Activated T-cell treated with anti-CD3 and anti-CD28 coated beads, Interleukin-2, amount 50 U/mL, for 72 hours (primary cell): Measurements from ENCODE around the gene PAX3. TPM values are rescaled to one million over a fixed set of nuclear protein-coding genes. Genes with fewer than 3 reads are reported as not detected.
A peak's percentile ranks its signal among the peaks of the same experiment; 100 is the strongest.

ENCODE experiments used
- ATAC-seq, 2 donors: fragments of 150-1000 bp; cut with Tn5 transposase; replicated peaks in 1 of 2; 2 replicates each; pipeline ENCODE4 v1.10.0; 2021; ENCODE audit warnings: moderate library complexity in 2 of 2, mild to moderate bottlenecking in 1 of 2
- DNase-seq, 2 donors: peaks; one replicate each; pipeline ENCODE4 v3.0.0; 2021 to 2022; ENCODE audit warnings: mixed read lengths in 1 of 2
- H3K27ac Mint-ChIP-seq: one replicate; pipeline ENCODE4 v1.8.0; 2022; ENCODE audit warnings: mild to moderate bottlenecking, moderate library complexity, mixed read lengths
- H3K27me3 Mint-ChIP-seq: one replicate; pipeline ENCODE4 v1.8.0; 2022; ENCODE audit warnings: low read depth, mixed read lengths
- H3K36me3 Mint-ChIP-seq, 2 donors: one replicate each; pipeline ENCODE4 v1.8.0; 2022; ENCODE audit warnings: mixed read lengths in 2 of 2, mild to moderate bottlenecking in 1 of 2; ENCODE audit not compliant: insufficient read depth in 2 of 2
- H3K4me1 Mint-ChIP-seq: one replicate; pipeline ENCODE4 v1.8.0; 2022; ENCODE audit warnings: low read depth, mixed read lengths
- H3K4me3 Mint-ChIP-seq, 2 donors: one replicate each; pipeline ENCODE4 v1.8.0; 2022; ENCODE audit warnings: mild to moderate bottlenecking in 2 of 2, mixed read lengths in 2 of 2, moderate library complexity in 2 of 2
- H3K9me3 Mint-ChIP-seq, 2 donors: one replicate each; pipeline ENCODE4 v1.8.0; 2022; ENCODE audit warnings: mixed read lengths in 2 of 2
- total RNA-seq, 2 donors: library from RNA; stranded (reverse); gene quantifications; one replicate each; pipeline ENCODE4 v1.2.3, GENCODE V29; 2022

PAX3 gene
- total RNA-seq, 2 donors from 2014 or later, result not detected

DNA sequence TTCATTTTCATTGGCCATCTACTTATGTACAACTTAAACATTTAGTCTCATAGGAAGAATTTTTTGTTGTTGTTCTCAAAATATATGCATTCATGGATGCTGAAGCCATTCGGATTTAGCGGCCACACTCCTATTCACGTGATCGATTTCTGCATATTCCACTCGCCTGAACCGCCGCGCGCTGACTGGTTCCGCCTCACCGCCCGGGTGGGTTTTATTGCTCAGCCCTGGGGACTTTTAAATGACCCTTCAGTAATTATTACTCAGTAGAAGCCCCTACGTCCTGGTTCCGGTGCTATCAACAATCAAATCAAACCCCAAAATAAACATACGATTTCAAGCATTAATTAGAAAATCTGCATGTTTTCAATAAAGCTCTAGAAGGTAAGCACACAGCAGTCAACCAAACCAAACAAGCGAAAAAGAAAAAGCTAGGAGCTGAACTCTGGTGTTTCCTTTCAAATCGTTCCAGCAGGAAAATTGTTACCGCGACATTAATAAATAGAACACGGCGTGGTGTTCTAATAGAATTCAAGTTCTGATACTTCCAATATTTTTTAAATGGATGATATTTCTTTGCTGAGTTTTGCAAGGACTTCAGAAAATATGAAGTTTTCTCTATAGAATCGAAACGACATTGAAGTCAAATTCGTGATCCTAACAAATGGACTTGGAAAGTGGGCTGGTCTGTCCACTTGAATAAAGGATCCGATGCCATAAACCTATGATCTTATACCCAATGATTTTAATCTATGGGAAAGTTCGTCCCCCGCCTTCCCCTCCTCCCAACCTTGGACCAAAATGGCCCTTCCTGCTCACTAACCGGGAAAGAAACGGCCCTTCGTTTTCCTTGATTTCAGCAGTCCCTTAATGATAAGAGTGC is 9.3 kb downstream of the PAX3 start:
- Mint-ChIP-seq H3K4me3 (no peak overlapping the region), H3K27me3 (peaks cover 83% of the 10 kb centered on the region), H3K4me1 (peaks cover 14% of the 10 kb centered on the region), H3K36me3 (no peaks in the 10 kb centered on the region), H3K9me3 (no peaks in the 10 kb centered on the region), H3K27ac (peak overlapping the region; percentile 55)
- DNase-seq (no peak), ATAC-seq (no peak)

DNA sequence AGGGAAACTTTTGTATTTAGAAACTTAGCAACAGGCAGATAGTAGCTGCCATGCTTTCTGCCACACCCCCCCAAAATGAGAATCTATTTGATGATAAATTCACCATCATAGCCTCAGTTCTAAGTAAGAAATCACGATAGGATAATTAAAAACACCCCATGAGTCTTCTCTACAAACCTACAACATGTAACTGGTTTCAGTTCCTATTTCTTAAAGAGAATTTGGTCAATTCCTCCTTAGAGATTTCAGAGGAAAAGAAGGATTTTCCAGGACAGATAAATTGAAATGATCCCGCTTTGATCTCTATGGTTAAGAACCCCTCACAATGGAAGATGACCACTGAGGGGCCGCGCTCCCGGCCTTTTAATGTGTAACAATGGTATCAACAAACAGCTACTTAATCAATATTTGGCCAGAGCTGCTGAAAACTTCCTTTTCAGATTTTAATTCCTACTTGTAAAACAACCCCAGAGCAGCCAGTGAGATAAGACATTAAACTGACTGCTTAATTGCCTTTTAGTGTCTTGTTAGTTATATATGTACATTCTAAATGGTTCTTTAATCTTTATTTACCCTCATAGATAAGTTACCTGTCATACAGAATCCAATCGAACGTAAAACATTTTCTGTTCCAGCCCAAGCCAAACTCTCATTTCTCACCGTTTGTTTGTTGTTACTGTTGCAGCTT is 10.1 kb downstream of the PAX3 start:
- Mint-ChIP-seq H3K27me3 (peaks cover 75% of the 10 kb centered on the region), H3K9me3 (no peaks in the 10 kb centered on the region), H3K36me3 (no peaks in the 10 kb centered on the region), H3K27ac (peak overlapping the region; percentile 24), H3K4me3 (no peak overlapping the region), H3K4me1 (peaks cover 9% of the 10 kb centered on the region)
- ATAC-seq (no peak), DNase-seq (no peak)

DNA sequence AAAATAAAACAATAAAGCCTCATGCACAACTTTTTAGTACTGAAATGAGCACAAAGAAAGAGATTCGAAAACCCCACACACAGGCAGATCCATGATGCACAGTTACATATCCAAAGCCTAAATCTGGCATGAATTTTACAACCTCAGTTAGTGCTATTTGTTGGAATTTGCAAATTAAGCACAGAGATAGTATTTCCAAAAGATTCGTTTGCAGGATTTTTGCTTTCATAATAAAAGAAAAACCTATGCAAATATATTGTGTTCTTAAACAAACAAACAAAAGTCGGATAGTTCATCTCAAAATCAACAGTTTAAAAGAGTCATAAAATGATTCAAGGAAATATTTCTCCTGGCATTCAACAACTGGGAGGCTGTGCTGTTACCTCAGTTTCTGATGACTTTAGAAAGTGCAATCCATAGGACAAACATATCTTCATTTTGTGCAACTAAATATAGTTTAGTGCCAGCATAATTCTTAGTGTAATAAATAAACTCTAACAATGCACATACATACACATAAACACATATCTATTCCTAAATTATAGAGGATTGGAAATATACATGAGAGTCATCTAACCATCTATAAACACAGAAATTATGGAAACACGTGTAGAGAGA is 10.8 kb downstream of the PAX3 start:
- no peaks in the 10 kb centered on the region for H3K9me3 Mint-ChIP-seq
- H3K27me3 Mint-ChIP-seq, result peaks cover 68% of the 10 kb centered on the region
- DNase-seq (no peak), ATAC-seq (no peak)
- no peak overlapping the region for H3K4me3 Mint-ChIP-seq
- H3K27ac Mint-ChIP-seq, result no peak overlapping the region
- H3K36me3 Mint-ChIP-seq, result no peaks in the 10 kb centered on the region
- peaks cover 9% of the 10 kb centered on the region for H3K4me1 Mint-ChIP-seq

DNA sequence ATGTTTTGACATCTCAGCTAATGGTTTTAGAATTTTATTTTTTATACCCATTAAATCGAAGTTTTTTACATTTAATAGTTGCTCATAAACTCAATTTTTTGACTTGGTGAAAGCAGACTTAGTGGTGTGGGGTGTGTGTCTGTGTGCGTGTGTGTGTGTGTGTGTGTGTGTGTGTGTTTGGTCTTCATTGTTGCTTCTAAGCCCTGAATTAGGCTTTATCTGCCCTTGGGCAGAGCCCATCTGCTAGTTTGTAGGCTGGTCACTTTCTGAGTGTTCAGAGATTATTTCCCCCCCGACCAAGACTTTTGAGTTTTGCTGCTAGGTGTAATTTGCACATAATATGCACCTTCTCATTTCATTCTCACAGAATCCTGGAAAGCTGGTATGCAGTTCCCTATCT is 14.3 kb downstream of the PAX3 start:
- DNase-seq, result no peak
- H3K27me3 Mint-ChIP-seq, result peaks cover 34% of the 10 kb centered on the region
- no peaks in the 10 kb centered on the region for H3K36me3 Mint-ChIP-seq
- no peak overlapping the region for H3K27ac Mint-ChIP-seq
- no peaks in the 10 kb centered on the region for H3K4me1 Mint-ChIP-seq
- H3K9me3 Mint-ChIP-seq, result no peaks in the 10 kb centered on the region
- H3K4me3 Mint-ChIP-seq, result no peak overlapping the region
- ATAC-seq, result no peak

DNA sequence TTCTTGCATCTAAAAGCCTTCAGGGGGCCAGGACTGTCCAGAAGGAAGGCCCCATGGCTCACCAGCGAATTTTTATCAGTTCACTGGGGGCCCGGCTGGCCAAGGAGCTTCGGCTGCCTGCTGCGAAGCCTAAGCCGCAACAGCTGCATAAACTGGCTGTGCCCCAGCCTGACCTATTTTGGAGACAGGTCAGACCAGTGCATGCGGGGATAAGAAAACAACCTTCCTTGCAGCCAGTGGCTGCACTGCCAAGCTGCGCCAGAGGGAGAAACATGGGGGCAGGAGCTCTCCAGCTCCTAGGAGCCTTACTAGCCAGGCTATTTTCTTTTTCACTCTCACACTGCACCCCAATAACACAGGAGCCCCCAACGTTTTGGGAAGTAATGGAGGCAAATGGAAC is 15.2 kb downstream of the PAX3 start:
- Mint-ChIP-seq H3K27ac (no peak overlapping the region), H3K36me3 (no peaks in the 10 kb centered on the region), H3K4me1 (no peaks in the 10 kb centered on the region), H3K9me3 (peaks cover 2 to 3% of the 10 kb centered on the region in 2 donors), H3K4me3 (no peak overlapping the region), H3K27me3 (peaks cover 26% of the 10 kb centered on the region)
- DNase-seq, result no peak
- no peak for ATAC-seq

DNA sequence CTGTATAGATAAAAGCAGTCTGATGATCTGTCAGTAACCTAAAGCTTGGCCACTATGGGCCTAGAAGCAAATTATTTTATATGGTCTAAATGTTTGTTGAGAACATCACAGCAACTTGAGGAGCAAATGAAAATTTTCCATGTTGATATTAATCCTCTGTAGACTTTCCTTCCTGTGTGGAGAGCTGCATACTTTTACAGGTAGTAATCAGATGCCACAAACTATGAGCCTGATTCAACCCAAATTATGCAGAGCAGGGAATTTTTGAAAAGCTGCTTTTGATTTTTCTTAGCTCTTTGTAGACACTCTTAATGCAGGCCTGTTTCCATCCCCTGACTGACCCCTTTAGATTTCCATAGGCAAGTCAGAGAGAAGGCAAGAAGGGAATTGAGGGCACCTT is 17.3 kb downstream of the PAX3 start:
- H3K4me3 Mint-ChIP-seq, result no peak overlapping the region
- no peaks in the 10 kb centered on the region for H3K4me1 Mint-ChIP-seq
- no peak overlapping the region for H3K27ac Mint-ChIP-seq
- H3K27me3 Mint-ChIP-seq, result peaks cover 7% of the 10 kb centered on the region
- no peaks in the 10 kb centered on the region for H3K36me3 Mint-ChIP-seq
- no peak for DNase-seq
- no peak for ATAC-seq
- peaks cover 2 to 3% of the 10 kb centered on the region in 2 donors for H3K9me3 Mint-ChIP-seq

DNA sequence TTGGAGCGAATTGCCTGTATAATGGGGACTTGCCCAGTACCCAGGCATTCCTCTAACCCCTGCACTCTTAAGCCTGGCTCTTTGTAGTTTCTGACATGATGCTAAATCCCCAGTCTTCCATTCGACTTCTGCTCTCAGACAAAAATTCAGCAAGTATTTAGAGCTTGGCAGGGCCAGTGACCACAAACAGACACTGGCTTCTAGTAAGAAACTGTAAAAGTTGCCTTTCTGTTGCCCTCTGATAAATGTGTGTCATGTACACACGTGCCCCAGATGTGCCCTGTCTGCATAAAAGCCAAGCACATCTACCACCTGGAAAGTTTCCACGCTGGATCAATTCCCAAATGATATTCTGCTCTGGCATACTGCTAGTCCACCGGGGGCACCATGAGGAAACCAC is 18.0 kb downstream of the PAX3 start:
- Mint-ChIP-seq H3K27me3 (peaks cover 4% of the 10 kb centered on the region), H3K4me3 (no peak overlapping the region), H3K27ac (no peak overlapping the region), H3K36me3 (no peaks in the 10 kb centered on the region), H3K4me1 (no peaks in the 10 kb centered on the region), H3K9me3 (peaks cover 2 to 3% of the 10 kb centered on the region in 2 donors)
- DNase-seq (no peak), ATAC-seq (no peak)

DNA sequence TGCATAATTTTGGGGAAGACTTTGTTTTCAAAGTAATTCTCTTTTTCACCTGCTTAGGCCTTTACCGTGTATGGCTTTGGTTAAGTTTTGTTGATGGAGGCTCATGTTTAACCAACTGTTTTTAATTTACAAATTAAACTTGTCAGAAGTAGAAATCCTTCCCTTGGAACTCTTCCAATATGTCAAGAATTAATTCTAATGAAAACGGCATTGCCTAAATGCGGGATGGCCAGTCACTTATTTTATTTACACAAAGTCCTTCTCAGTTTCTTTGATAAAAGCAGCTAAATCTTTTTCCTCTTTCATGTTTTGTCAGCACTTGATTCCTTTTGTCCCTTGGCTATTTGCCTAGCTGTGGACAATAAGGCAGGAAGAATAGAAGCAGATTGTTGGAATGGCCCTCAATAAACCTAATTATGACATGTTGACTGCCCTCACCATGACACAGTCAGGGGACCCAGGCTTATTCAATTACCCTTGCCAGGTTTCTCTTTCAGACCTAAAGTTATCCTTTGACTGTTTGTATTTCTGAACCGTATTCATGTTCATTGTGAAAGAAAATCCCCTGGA is 26.3 kb downstream of the PAX3 start:
- Mint-ChIP-seq H3K4me1 (no peaks in the 10 kb centered on the region), H3K9me3 (no peaks in the 10 kb centered on the region), H3K36me3 (no peaks in the 10 kb centered on the region), H3K27me3 (no peaks in the 10 kb centered on the region), H3K4me3 (no peak overlapping the region), H3K27ac (no peak overlapping the region)
- no peak for DNase-seq
- no peak for ATAC-seq

DNA sequence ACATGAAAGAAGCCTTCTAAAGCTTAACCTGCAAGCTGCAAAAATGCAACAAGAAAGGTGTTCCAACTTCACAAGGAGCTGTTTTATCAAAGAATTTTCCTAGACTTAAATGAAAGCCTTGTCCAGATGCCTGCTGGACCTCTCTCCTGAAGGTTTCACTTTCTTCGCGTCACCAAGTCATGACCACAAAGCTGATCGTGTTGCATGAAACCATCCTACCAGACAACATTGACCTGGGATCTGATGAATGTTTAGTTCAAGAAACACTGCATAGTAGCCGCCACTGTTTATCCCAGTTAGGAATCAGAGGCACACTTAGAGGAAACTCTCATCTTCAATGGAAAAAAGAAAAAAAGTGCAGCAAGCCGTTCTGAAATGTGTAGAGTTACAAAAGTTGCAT is 26.9 kb downstream of the PAX3 start:
- ATAC-seq, result no peak
- Mint-ChIP-seq H3K4me3 (no peak overlapping the region), H3K4me1 (no peaks in the 10 kb centered on the region), H3K36me3 (no peaks in the 10 kb centered on the region), H3K27ac (no peak overlapping the region), H3K9me3 (no peaks in the 10 kb centered on the region), H3K27me3 (no peaks in the 10 kb centered on the region)
- DNase-seq, result no peak

DNA sequence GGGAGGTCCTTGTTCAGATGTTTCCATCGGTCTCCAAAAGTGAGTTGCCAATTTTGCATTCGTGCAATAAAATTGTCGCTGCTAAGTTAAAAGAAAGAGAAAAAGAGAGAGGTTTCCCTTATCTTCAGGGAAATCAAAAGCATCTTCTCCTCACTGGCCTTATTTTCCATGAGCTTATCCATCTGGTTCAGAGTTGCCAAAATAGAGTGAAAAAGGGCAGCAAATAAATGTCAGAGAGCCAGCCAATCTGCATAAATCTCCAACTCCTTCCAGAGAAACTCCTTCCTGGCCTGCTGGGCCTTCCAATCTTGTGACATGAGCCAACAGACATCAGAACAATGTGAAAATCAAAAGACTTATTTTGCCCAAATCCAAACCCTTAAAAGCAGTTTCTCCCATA is 28.4 kb downstream of the PAX3 start:
- Mint-ChIP-seq H3K4me3 (no peak overlapping the region), H3K27me3 (no peaks in the 10 kb centered on the region), H3K36me3 (no peaks in the 10 kb centered on the region), H3K27ac (no peak overlapping the region), H3K9me3 (no peaks in the 10 kb centered on the region), H3K4me1 (no peaks in the 10 kb centered on the region)
- DNase-seq (no peak), ATAC-seq (no peak)

DNA sequence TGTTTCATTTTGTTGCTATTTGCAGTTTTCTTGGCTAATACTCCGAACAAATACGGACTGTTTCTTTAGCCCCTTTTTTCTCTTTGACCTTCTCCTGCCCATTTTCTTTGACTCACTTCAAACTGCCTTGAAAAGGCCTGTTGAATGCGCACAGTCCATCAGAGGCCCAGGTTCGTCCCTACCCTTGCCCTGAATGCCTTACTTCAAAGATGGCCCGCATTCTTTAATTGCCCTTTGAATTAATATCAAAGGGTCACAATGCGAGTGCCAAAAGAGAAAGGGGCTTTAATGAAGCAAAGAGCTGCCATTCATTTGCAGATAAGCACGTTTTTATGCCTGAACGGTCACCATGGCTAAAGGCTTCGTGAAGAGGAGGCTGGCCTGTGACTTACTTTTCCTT is 29.7 kb downstream of the PAX3 start:
- H3K36me3 Mint-ChIP-seq, result no peaks in the 10 kb centered on the region
- no peak for ATAC-seq

DNA sequence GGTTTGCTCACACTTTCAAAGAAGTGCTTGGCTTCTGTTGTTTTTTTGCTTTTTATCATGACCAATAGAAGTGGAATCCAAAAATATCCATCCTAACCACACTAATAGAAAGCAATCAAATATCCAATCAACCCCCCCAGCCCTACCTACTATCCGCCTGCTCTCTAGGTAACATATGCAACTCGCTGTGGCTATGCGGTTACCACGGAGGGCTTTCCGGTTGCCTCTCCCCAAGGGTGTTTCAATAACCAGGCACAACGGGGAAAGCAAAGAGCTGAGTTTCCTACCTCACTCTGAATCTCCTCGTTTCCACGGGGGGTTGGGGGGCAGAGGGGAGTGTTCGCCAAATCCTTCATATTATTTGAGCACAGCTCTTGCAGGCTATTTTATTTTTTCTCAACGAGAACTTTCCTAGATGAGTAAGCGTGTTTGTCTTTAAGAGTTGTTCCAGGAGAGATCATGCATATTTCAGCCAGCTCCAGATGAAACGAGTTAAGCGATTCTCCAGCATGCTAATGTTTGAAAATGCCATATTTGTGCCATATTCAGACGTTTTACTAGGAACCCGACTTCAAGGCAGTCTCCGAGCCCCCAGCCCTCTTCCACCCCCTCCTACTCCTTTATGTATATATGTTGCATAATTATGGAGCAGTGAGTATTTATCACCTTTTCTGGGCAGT is 30.3 kb downstream of the PAX3 start:
- H3K4me3 Mint-ChIP-seq, result no peak overlapping the region
- H3K4me1 Mint-ChIP-seq, result no peaks in the 10 kb centered on the region
- no peak overlapping the region for H3K27ac Mint-ChIP-seq
- H3K36me3 Mint-ChIP-seq, result no peaks in the 10 kb centered on the region
- H3K9me3 Mint-ChIP-seq, result no peaks in the 10 kb centered on the region
- ATAC-seq, result no peak
- peaks cover 7% of the 10 kb centered on the region for H3K27me3 Mint-ChIP-seq
- no peak for DNase-seq

More for the DNA sequence above, 29.7 kb downstream of the PAX3 start:
- Mint-ChIP-seq H3K27ac (no peak overlapping the region), H3K9me3 (no peaks in the 10 kb centered on the region), H3K4me3 (no peak overlapping the region), H3K4me1 (no peaks in the 10 kb centered on the region), H3K27me3 (peaks cover 7% of the 10 kb centered on the region)
- no peak for DNase-seq
